ENCODE data around the gene LDLRAD4. TPM values are rescaled to one million over a fixed set of nuclear protein-coding genes. Genes with fewer than 3 reads are reported as not detected.
A peak's percentile ranks its signal among the peaks of the same experiment; 100 is the strongest.

LDLRAD4 gene
- total and polyA plus RNA-seq, 8 donors, result 2.0 to 47.9 (median 9.0) TPM

DNA sequence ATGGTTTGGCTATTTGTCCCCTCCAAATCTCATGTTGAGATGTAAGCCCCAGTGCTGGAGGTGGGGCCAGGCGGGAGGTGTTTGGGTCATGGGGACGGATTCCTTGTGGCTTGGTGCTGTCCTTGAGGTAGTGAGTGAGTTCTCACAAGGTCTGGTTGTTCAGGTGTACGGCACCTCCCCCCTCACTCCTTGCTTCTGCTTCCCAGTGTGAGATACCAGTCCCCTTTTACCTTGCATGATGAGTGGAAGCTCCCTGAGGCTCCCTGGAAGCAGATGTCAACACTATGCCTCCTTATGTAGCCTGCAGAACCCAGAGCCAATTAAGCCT, 232.6 kb downstream of the LDLRAD4 start:
- H3K27ac ChIP-seq, result no peak overlapping the region
- H3K4me3 ChIP-seq, result no peak overlapping the region
- H3K27me3 ChIP-seq, result peaks cover 0 to 5% (median 0%) of the 10 kb centered on the region in 3 donors
- peak in 1 of 2 donors; percentile 24 for DNase-seq
- H3K4me1 ChIP-seq, result peaks cover 0 to 50% (median 17%) of the 10 kb centered on the region in 4 donors
- intact Hi-C loops (cut with DNase I; ENCODE audit: low total_unique reads), result no loop called here
- TF ChIP-seq, protein P1, sequence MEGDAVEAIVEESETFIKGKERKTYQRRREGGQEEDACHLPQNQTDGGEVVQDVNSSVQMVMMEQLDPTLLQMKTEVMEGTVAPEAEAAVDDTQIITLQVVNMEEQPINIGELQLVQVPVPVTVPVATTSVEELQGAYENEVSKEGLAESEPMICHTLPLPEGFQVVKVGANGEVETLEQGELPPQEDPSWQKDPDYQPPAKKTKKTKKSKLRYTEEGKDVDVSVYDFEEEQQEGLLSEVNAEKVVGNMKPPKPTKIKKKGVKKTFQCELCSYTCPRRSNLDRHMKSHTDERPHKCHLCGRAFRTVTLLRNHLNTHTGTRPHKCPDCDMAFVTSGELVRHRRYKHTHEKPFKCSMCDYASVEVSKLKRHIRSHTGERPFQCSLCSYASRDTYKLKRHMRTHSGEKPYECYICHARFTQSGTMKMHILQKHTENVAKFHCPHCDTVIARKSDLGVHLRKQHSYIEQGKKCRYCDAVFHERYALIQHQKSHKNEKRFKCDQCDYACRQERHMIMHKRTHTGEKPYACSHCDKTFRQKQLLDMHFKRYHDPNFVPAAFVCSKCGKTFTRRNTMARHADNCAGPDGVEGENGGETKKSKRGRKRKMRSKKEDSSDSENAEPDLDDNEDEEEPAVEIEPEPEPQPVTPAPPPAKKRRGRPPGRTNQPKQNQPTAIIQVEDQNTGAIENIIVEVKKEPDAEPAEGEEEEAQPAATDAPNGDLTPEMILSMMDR (IDR thresholded peaks at IDR 0.05), result no peak
- TF ChIP-seq POLR2AphosphoS5 (IDR thresholded peaks at IDR 0.05), result no peak
- TF ChIP-seq POLR2A (IDR thresholded peaks at IDR 0.05), result no peak
- TF ChIP-seq EP300 (IDR thresholded peaks at IDR 0.05), result no peak
- no peaks in the 10 kb centered on the region for H3K36me3 ChIP-seq
- H3K9me3 ChIP-seq, result no peaks in the 10 kb centered on the region
- 69 to 97% (median 85%) methylated on average over 3 of the region's 3 CpGs for WGBS, 5 donors

DNA sequence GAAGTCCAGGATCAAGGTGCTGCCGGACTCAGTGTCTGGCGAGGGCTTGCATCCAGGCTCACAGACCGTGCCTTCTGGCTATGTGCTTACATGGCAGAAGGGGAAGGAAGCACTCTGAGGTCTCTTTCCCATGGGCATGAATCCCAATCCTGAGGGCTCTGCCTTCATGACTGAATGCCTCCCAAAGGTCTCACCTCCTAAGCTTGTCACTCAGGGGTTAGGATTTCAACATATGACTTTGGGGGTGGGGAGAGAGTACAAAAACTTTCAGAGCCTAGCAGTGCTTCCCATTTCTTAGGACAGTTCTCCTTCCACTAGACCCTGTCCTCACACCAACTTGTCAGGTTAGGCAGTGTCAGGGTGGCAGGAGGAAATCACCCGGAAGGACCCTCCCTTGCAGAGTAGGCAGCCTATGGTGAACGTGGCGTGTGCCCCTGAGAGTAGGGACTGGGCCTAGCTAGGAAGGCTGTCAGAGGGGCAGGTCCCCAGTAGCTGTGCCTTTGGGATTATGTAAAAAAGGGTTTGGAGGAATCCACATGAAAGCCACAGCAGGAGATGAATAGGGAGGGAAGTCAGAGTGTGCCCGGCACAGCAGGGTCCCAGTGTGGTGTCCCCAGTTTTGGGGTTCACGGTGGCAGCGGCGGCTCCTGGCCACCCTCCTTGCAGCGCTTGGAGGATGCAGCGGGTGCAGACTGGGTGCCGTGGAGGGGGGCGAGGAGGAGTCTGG, 233.3 kb downstream of the LDLRAD4 start:
- TF ChIP-seq EP300 (IDR thresholded peaks at IDR 0.05), result no peak
- no peak for TF ChIP-seq POLR2AphosphoS5 (IDR thresholded peaks at IDR 0.05)
- TF ChIP-seq POLR2A (IDR thresholded peaks at IDR 0.05), result no peak
- TF ChIP-seq, protein P1 (IDR thresholded peaks at IDR 0.05), result no peak
- intact Hi-C loops (cut with DNase I; ENCODE audit: low total_unique reads), result no loop called here
- 72 to 86% (median 75%) methylated on average over 13 to 14 of the region's 14 CpGs for WGBS, 5 donors

GRCh38 chr18:13452388-13452811, 233.8 kb downstream of the LDLRAD4 start:
- DNase-seq, result peak; percentile 10 to 38
- Histone ChIP-seq H3K9me3 (no peaks in the 10 kb centered on the region), H3K36me3 (no peaks in the 10 kb centered on the region), H3K4me3 (no peak overlapping the region), H3K27me3 (peaks cover 0 to 5% (median 0%) of the 10 kb centered on the region in 3 donors), H3K27ac (no peak overlapping the region), H3K4me1 (peaks cover 0 to 38% (median 18%) of the 10 kb centered on the region in 4 donors)
- intact Hi-C loops (cut with DNase I; ENCODE audit: low total_unique reads), result no loop called here
- WGBS, 5 donors, result 48 to 66% (median 65%) methylated on average over 8 of the region's 8 CpGs
- no peak for TF ChIP-seq POLR2AphosphoS5 (IDR thresholded peaks at IDR 0.05)
- TF ChIP-seq EP300 (IDR thresholded peaks at IDR 0.05), result no peak
- TF ChIP-seq POLR2A (IDR thresholded peaks at IDR 0.05), result no peak

More for the DNA sequence above, 233.3 kb downstream of the LDLRAD4 start:
- H3K36me3 ChIP-seq, result no peaks in the 10 kb centered on the region
- DNase-seq, result peak in 1 of 2 donors; percentile 21
- peaks cover 0 to 44% (median 20%) of the 10 kb centered on the region in 4 donors for H3K4me1 ChIP-seq
- H3K27ac ChIP-seq, result peak overlapping the region in 1 of 5 donors; percentile 26
- H3K27me3 ChIP-seq, result peaks cover 0 to 5% (median 0%) of the 10 kb centered on the region in 3 donors
- H3K9me3 ChIP-seq, result no peaks in the 10 kb centered on the region
- H3K4me3 ChIP-seq, result no peak overlapping the region

GRCh38 chr18:13452871-13453680, 234.5 kb downstream of the LDLRAD4 start:
- intact Hi-C loops (cut with DNase I; ENCODE audit: low total_unique reads), result no loop called here

More at GRCh38 chr18:13452871-13453680, 234.5 kb downstream of the LDLRAD4 start:
- Histone ChIP-seq H3K36me3 (no peaks in the 10 kb centered on the region), H3K27ac (no peak overlapping the region), H3K9me3 (no peaks in the 10 kb centered on the region), H3K27me3 (peaks cover 0 to 5% (median 0%) of the 10 kb centered on the region in 3 donors), H3K4me3 (no peak overlapping the region), H3K4me1 (peaks cover 0 to 32% (median 15%) of the 10 kb centered on the region in 4 donors)
- TF ChIP-seq POLR2A (IDR thresholded peaks at IDR 0.05), result no peak
- TF ChIP-seq EP300 (IDR thresholded peaks at IDR 0.05), result no peak
- TF ChIP-seq POLR2AphosphoS5 (IDR thresholded peaks at IDR 0.05), result no peak
- TF ChIP-seq, protein P1 (IDR thresholded peaks at IDR 0.05), result no peak
- peak in 1 of 2 donors; percentile 18 for DNase-seq
- WGBS, 5 donors, result 57 to 71% (median 65%) methylated on average over 21 of the region's 21 CpGs

All from stomach (tissue), 9 donors.